Measurements from ENCODE around the gene CEP85.

GRCh38 chr1:26239936-26240335, 5.9 kb downstream of the CEP85 start:
- TF ChIP-seq CTCF (IDR thresholded peaks at IDR 0.05) (no peak), POLR2A (IDR thresholded peaks at IDR 0.05) (no peak)
